CD1c-positive myeloid dendritic cell (primary cell): ENCODE data around the gene CTXN1.
"Not testable (repeated sequence)": the region's sequence is repeated elsewhere in the genome, so short reads cannot be mapped to it uniquely, and the experiment has no call there.

Source experiments
- DNase-seq: peaks from one replicate; pipeline ENCODE4 v3.0.0-alpha.2; 2016; ENCODE audit errors: extremely low spot score

Gene CTXN1

DNA sequence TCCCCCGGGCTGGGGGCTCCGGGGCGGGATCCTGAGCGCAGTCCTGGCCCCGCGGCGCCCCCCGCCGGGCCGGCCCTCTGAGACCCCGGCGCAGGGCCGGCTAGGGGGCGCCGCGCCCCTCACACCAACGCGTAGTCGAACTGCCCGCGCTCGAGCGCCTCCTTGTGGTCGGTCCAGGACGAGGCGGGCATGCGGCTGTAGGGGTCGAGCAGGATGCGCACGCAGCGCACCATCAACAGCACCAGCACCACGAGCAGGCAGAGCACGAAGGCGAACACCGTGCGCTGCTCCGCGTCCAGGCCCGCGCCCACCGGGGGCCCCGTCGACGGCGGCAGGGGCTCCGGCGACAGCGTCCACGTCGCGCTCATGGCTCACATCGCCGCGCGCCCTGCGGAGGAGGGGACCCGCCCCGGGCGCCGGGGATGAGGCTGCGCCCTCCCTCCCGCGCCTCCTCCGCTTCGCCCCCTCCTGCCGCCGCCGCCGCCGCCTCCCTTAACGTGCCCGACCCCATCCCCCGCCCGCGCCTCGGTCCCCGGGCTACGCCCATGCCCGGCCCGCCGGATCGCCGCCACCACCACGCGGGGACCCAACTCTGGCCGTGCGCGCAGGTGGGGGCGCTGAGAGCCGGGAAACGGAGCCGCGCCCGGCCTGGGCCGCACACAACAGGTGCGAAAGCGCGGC lies 624 bp downstream of the CTXN1 start:
- peak; percentile 78 for DNase-seq

DNA sequence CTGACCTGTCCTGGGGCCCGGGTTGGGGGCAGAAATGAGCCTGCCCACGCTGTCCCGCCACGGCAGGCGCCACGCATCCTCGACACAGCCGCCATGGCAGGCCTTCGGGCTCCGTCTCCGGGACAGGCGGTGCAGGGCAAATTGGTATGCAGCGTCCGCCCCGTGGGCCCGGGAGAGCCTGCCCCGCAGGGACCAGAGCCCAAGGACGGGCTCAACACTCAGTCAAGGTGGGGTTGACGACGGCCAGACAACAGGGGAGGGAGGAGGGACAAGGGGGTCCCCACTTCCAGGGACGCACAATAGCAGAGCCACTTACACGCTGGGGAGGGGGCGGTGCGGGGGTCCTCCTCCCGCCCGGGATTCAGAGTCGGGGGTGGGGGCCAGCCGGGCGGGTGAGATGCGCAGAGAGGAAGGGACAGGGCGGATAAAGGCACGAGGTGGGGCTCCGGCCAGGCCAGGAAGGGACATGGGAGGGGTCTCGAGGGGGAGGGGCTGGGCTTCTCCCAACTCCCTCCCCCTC lies 1.2 kb downstream of the CTXN1 start:
- no peak for DNase-seq

DNA sequence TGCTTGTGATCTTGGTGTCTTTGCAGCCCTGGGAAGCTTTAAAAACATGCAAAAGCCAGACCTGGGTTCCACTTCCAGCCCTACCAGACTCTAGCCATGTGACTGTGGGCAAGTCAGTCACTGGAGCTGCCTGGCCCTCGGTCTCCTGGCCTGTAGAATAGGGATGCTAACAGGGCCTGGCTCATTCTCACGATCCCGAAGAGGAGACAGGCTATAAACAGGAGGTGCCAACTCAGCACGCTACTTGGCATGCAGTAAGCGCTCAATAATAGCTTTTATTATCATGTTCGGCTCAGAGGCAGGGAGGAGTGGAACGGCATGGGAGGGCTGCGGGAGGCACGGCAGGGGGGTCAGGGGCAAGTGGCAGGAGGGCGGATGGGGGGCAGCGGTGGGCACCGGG lies 1.7 kb downstream of the CTXN1 start:
- no peak for DNase-seq

GRCh38 chr19:7923295-7924191 lies 2.4 kb downstream of the CTXN1 start:
- no peak for DNase-seq

DNA sequence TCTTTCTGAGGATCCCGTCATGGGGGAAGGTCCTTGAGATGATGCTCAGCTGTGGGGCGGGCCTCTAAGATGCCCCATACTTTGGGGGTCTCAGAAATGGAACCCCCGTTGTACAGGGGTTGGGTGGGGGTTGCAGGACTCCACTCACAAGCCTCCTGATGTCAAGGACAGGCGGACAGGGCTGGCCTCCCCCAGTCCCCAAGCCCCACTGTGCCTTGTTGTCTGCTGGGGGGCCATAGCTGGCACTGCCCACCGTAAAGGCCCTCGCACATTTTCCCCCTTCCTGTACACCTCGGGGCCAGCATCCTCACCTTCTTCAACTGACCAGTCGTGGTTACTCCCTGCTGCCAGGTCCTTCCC lies 3.1 kb downstream of the CTXN1 start:
- no peak for DNase-seq

DNA sequence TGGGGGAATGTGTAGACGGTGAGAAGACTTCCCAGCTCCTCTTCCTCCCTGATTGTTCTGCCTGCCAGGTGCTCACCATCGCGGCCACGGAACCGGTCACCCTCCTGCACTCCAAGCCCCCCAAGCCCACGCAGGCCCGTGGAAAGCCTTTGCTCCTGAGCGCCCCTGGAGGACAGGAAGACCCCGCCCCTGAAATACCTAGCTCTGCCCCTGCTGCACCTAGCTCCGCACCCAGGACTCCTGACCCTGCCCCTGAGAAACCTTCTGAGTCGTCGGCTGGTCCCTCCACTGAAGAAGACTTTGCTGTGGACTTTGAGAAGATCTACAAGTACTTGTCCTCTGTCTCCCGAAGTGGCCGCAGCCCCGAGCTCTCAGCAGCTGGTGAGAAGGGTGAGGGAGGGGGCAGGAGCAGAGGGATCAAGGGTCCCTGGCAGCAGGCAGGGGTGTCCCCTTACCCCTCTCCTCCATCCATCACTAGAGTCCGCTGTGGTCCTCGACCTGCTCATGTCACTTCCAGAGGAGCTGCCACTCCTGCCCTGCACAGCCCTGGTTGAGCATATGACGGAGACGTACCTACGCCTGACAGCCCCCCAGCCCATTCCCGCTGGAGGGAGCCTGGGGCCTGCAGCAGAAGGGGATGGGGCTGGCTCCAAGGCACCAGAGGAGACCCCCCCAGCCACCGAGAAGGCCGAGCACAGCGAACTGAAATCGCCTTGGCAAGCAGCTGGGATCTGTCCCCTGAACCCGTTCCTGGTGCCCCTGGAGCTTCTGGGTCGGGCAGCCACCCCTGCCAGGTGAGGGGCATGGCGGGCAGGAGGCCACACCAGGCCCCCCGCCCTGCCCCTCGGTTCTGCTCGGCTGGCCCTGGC lies 3.7 kb downstream of the CTXN1 start:
- DNase-seq: no peak

- DNase-seq: no peak
Measured at GRCh38 chr19:7921302-7921966, 4.5 kb downstream of the CTXN1 start.

DNA sequence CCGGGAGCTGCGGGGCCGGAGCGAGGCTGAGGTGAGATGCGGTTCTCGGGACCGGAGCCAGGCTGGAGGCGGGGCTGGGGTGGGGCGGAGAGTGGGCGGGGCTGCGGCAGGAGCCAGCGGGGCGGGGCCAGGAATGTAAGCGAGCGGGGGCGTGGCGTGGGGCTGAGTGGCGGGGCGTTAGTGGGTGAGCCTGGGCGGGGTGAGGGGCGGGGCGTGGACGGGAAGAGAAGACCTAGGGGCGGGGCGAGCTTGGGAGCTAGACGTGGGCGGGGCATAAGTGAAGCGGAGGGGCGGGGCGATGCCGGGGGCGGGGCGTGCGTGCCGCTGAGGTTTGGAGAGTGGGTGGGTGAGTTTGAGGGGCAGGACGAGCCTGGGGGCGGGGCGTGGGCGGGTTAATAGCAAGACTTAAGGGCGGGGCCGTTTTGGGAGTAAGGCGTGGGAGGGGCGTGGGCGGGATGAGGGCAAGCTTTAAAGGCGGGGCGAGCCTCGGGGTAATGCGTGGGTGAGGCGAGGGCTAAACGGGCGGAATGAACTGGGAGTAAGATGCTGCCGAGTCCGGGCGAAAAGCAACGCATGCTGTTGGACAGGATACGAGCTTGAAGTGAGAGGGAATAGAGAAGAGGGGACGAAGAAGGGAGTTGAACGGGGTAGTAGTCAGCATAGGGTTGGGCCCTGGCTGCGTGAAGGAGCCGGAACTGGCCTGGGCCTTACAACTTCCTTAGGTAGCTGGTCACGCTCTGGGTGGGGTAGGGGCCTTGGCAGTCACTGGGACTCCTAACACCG lies 5.2 kb downstream of the CTXN1 start:
- DNase-seq: peak; percentile 98

GRCh38 chr19:7919610-7920518 lies 6.1 kb downstream of the CTXN1 start, which contains the start of gene SNAPC2:
Gene SNAPC2 (plus strand): TSS chr19:7920338. CDS start chr19:7920367, 29 bp downstream.
- DNase-seq: peak; percentile 94

GRCh38 chr19:7918615-7919421 lies 7.1 kb downstream of the CTXN1 start:
- no peak for DNase-seq

GRCh38 chr19:7918062-7918614 lies 7.8 kb downstream of the CTXN1 start:
- DNase-seq: not testable (repeated sequence)

DNA sequence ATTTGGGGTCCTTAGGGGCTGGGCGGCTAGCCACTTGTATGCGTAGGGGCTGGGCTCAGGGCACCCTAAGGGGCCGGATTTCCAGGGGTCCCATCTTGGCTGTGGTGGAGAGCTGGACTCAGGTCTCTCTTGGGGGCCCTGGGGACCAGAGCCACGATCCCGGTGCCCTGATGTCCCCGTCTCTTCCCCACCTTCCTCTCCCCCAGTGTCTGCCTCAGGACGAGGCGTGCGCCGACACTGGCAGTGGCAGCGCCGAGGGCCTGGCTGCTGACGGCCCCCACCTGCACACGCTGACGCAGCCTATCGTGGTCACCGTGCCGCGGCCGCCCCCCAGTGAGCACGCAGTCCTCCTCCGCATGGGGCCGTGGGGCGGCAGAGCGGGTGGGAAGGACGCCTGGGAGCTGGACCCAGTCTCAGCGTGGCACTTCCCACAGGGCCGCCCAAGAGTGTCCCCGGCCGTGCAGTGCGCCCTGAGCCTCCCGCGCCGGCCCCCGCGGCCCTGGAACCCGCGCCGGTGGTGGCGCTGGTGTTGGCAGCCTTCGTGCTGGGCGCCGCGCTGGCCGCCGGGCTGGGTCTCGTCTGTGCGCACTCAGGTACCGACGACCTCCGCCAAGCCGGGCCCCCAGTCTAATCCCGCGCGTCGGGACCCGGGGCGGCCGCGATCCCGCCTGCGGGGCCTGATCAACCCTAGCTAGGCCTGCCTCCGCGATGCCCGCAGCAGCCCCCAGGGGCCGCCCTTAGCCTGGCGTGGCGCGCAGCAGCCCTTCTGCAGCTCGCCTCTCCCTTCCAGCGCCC lies 8.5 kb downstream of the CTXN1 start:
- DNase-seq: peak; percentile 66

GRCh38 chr19:7916955-7917266 lies 9.0 kb downstream of the CTXN1 start:
- no peak for DNase-seq

DNA sequence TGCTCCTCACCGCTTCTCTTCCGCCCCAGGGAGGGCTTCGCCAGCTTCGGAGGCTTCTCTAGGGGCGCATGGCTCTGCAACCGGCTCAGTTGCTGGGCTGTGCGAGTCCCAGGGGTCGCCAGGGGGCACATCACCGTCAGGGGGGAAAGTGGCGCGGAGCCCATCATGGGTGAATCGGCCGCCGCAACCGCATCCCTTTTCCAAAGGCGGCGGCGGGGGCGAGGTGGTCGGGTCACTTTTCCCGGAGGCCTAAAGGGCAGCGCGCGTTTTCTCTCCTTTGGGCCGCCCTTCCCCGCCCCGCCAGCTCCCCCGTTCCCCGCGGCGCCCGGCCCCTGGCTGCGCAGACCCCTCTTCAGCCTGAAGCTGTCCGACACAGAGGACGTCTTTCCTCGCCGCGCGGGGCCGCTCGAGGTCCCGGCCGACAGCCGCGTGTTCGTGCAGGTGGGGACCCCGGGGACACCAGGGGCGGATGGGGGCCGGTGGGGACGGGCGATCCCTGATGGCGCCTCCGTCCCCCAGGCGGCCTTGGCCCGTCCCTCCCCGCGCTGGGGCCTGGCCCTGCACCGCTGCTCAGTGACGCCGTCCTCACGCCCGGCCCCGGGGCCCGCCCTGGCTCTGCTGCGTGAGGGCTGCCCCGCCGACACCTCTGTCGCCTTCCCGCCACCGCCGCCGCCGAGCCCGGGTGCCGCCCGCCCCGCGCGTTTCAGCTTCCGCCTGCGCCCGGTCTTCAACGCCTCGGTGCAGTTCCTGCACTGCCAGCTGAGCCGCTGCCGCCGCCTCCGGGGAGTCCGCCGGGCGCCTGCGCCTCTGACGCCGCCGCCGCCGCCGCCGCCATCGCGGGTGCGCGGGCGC lies 9.6 kb downstream of the CTXN1 start:
- peak; percentile 79 for DNase-seq

GRCh38 chr19:7915250-7916102 lies 10.5 kb downstream of the CTXN1 start:
- no peak for DNase-seq

DNA sequence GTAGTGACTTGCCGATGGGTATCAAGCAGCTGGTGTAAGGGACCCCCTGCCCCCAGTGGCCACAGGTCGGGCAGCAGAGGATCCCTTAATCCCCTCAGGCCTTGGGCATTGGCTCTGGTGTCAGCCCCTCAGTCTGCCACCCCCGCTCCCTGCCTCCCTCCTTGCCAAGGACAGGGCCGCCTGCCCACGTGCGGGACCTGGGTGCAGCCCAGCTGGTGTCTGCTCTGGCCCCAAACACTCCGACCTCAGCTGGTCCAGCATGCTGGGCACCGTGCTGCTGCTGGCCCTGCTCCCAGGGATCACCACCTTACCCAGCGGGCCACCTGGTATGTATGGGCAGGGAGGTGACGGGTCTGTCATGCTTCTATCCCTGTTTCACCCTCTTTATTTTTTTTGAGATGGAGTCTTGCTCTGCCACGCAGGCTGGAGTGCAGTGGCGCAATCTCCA lies 11.3 kb downstream of the CTXN1 start, which contains the start of gene TGFBR3L:
TGFBR3L (plus strand) TSS at position 233 of the 448 bp plus-strand sequence.
- DNase-seq: no peak
